Effector CD8-positive, alpha-beta T cell (primary cell): ENCODE results near the gene AADACL2.
"Not testable (repeated sequence)": the region's sequence is repeated elsewhere in the genome, so short reads cannot be mapped to it uniquely, and the experiment has no call there.

Experiments
- DNase-seq: peaks from one replicate; lab custom pipeline; 2025; lab: John Stamatoyannopoulos, UW
- total RNA-seq, 4 experiments: gene quantifications; one replicate each; lab custom pipeline; 2026; lab: John Stamatoyannopoulos, UW

Gene AADACL2, protein sequence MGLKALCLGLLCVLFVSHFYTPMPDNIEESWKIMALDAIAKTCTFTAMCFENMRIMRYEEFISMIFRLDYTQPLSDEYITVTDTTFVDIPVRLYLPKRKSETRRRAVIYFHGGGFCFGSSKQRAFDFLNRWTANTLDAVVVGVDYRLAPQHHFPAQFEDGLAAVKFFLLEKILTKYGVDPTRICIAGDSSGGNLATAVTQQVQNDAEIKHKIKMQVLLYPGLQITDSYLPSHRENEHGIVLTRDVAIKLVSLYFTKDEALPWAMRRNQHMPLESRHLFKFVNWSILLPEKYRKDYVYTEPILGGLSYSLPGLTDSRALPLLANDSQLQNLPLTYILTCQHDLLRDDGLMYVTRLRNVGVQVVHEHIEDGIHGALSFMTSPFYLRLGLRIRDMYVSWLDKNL
- 0 reads per million in 4 experiments for total RNA-seq

GRCh38 chr3:151733613-151734012 is at the start of gene AADACL2:
TSS of gene AADACL2 (plus strand) at chr3:151733927. CDS start at chr3:151734036, 109 bp downstream.
- DNase-seq: no peak

DNA sequence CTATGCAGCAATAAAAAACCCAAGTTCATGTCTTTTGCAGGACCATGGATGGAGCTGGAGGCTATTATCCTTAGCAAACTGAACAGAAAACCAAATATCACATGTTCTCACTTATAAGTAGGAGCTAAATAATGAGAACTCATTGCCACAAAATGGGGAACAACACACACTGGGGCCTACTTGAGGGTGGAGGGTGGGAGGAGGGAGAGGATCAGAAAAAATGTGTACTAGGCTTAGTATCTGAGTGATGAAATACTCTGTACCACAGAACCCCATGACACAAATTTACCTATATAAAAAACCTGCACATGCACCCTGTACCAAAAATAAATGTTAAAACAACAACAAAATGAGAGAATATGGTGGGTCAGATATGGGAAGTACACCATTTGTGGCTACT is 49.6 kb upstream of the AADACL2 start:
- no peak for DNase-seq

DNA sequence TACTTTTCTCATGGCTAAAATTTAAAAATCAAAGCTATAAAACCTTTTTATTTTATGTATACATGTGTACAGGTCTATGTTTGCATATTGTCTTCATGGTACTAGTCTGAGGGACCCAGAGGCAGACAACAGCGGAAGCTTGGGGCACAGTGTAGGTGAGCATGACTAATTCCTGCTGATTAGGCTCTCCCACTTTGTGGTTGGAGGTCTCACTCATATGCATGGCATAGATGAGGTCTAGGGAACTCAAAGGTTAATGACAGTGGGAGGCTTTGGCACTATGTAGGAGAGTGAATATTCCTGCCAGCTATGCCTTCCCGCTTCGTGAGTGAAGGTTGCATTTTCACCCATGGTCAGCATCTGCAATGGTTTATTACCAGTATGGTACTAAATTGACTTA is 47.5 kb upstream of the AADACL2 start:
- DNase-seq: no peak

- DNase-seq: no peak
Measured at GRCh38 chr3:151687076-151687475, 46.7 kb upstream of the AADACL2 start.

DNA sequence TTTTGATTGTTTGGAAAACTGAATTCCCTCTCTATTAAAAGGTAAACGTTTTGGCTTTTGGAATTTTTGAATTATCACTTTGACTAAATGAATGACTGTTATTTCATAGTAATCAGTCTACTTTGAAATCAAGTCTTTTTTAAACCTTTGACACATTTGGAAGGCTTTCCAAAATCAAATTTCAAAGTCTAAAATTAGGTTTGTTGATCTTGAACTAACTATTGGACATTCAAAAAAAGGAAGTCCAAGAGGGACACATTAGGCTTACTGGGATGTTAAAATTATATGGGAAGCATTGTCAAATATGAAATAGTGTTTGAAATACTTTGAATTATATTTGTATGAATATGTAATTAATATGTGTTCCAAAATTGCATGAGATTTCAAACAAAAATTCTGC is 45.2 kb upstream of the AADACL2 start:
- no peak for DNase-seq

DNA sequence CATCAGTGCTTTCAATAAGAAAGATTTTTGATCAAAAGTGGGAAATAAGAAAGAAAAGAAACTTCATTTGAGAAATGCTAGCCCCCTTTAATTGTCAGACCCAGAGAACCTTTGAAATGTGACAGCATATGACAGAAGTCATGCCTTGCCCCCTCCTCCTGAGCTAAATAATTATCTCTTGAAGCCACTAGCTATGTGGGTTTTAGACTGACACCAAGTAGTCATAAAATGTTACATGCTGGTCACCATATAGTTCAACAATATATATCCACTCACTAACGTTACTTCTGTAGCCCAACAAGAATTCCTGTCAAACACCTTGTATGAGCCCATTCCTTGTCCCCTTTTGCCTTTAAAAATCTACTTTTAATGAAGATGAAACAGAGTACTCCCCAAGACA is 43.1 kb upstream of the AADACL2 start:
- no peak for DNase-seq

GRCh38 chr3:151697496-151697895 is 36.2 kb upstream of the AADACL2 start:
- DNase-seq: no peak

DNA sequence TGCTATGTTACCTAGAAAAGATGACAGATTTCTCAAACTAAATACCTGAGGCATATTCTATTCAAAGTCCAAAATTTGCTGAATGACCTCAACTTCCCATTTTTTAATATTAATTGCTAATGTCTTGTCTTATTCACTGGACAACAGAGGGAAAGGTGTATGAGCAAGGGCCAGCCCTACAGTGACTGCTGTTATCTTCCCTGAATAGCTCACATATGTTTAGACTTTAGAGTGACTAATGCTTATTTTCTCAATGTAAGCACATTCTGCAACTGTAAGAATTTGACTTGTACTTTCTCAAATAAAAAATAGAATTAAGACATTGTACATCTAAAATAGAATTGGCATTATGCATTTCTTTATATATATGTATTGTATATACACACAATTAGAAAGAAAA is 26.5 kb upstream of the AADACL2 start:
- DNase-seq: no peak

DNA sequence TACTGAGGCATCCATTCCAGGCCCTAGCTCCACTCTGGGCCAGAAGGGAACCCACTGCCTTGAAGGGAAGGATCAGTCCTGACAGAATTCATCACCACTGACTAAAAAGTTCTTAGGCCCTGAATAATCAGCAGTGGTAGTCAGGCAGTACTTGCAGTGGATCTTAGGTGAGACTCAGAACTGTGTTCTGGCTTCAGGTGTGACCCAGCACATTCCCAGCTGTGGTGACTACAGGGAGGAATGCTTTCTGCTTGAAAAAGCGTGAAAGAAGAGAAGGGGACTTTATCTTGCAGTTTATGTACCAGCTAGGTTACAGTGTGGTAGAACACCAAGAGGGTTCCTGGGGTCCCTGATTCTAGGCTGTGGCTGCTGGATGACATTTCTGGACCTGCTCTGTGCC is 24.9 kb upstream of the AADACL2 start:
- no peak for DNase-seq

GRCh38 chr3:151709847-151710246 is 23.9 kb upstream of the AADACL2 start:
- DNase-seq: no peak

DNA sequence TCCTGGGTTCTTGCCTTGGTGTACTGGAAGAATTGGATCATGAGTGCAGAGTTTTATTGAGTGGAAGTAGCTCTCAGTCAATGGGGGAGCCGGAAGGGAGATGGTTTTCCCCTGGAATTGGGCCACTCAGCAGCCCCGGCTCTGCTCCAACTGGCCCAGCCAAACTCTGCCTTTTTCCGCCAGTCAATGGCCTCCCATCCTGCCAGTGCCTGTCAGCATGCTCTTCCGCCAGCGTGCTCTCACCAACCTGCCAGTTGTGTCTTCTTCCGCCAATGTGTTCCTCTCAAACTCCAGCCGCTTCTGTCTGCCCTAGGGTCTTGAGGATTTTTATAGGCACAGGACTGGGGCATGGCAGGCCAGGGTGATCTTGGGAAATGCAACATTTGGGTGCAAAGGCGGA is 12.4 kb upstream of the AADACL2 start:
- no peak for DNase-seq

DNA sequence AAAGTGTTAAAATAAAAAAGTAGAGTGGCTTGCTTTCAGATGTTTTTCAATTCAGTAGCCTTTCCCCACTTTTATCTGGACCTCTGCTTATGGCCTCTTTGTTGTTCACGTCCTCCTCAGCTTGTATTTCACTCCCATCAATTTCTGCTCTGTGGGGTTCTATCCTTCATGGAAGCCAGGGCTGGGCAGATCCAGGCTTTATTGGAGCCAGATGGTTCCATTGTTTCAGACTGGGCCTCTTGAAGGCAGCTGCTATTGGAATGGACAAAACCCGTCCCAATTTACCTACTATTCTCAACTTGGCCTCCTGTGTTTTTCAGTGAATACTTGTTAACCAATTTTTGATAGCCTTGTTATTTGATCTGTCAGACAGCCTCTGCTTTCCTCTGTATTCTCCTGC is 10.9 kb upstream of the AADACL2 start:
- no peak for DNase-seq

GRCh38 chr3:151724576-151725562 is 8.9 kb upstream of the AADACL2 start:
- no peak for DNase-seq

DNA sequence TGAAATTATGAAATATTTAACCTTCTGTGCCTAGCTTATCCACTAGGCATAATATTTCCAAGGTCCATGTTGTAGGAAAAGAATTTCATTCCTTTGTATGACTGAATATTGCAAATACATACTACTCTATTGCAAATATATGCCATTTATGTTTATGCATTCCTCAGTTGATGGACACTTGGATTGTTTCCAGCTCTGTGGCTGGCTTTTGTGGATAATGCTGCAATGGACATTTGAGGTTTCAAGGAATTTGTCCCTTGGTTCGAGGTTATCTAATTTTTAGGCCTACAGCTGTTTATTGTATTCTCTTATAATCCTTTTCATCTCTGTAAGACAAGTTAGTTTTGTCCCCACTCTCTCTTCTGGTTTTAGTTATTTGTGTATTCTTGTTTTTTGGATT is 7.7 kb upstream of the AADACL2 start:
- DNase-seq: no peak

DNA sequence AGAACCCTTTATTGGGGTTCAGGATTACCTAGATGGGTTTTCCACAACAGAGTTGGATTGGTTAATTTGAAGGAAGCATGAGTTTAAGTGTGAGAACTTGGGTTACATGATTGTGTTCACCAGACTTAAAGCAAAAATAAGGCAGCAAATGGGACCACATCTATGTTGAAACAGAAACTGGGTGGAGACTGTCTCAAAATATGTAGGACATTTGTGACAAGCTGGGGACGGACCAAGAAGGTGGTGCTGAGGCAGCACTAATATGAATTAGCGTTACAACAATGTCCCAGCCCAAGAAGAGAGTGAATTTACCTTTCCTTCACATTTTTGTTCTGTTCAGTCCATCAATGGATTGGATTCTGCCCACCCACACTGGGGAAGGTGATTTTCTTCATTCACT is 866 bp upstream of the AADACL2 start:
- no peak for DNase-seq

GRCh38 chr3:151740581-151740980 is 6.9 kb downstream of the AADACL2 start:
- no peak for DNase-seq

DNA sequence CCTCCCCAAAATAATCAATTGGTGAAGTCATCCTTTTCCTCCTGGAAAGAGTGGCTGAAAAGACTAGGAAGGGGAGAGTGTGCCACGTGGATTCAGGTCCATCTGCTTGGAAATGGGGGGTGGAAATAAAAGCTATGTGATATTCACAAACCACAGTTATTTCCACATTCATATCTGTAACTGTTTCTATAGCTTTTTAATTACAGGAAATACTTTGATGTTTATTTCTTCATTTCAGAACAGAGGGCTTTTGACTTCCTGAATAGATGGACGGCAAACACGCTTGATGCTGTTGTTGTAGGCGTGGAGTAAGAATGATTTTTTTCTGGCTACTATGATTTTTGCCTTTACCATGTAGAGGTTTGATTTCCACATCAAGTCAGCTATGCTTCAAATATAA is 10.1 kb downstream of the AADACL2 start:
- no peak for DNase-seq

GRCh38 chr3:151750181-151750580 is 16.5 kb downstream of the AADACL2 start:
- no peak for DNase-seq

- no peak for DNase-seq
Measured at GRCh38 chr3:151750678-151751077, 17.0 kb downstream of the AADACL2 start.

DNA sequence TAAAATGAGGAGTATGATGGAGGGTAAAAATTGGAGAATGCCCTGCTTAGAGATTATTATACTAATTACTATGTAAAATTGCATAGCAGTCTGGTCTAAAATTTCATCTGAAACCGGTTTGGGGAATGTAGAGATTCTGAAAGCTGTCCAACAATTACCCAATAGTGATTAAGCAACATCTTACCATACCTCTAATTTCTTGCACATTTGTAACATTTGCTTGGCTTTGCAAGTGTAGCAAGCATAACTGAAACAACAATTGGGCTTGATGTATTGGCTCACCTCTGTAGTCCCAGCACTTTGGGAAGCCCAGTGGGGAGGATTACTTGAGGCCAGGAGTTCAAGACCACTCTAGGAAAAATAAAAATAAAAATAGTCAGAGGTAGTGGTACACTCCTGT is 17.4 kb downstream of the AADACL2 start:
- DNase-seq: no peak

- DNase-seq: no peak
Measured at GRCh38 chr3:151753846-151754245, 20.1 kb downstream of the AADACL2 start.

DNA sequence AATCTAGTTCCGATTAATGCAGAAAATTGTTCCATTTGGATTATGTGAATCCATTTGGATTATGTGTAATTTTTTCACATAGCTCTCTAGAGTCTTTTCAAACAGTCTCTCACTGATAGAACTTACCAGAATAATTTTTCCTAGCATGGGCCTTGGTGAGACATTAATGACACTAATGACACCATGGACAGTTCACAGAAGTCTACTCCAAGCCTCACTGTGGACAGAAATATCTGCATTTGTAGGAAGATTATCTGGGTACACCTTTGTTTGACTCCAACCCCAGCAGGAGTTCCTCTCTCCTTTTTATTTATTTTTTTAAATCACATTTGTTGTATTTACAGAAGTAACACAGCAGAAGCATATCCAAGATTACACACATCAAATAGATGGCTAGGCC is 27.9 kb downstream of the AADACL2 start:
- no peak for DNase-seq

GRCh38 chr3:151764699-151765098 is 31.0 kb downstream of the AADACL2 start:
- DNase-seq: not testable (repeated sequence)
